Aorta (tissue), 5 donors: ENCODE data around the gene INPP5D. TPM values are rescaled to one million over a fixed set of nuclear protein-coding genes. Genes with fewer than 3 reads are reported as not detected.
"Not testable (repeated sequence)": the region's sequence is repeated elsewhere in the genome, so short reads cannot be mapped to it uniquely, and the experiment has no call there.

Source experiments
- ATAC-seq: fragments of 200-7000 bp; cut with Tn5 transposase; one replicate; pipeline ENCODE4 v1.9.1; 2022; ENCODE audit warnings: moderate library complexity; ENCODE audit not compliant: low FRiP score
- DNase-seq, 2 donors: peaks; one replicate each; pipeline ENCODE4 v3.0.0-alpha.2; 2020
- H3K27ac ChIP-seq, 2 donors: one replicate each; pipeline ENCODE4 v1.5.1; 2013; ENCODE audit warnings: low read length in 2 of 2, mild to moderate bottlenecking in 2 of 2, moderate library complexity in 2 of 2, control low read depth in 1 of 2, inconsistent platforms in 1 of 2, low read depth in 1 of 2
- H3K27me3 ChIP-seq, 2 donors: one replicate each; pipeline ENCODE4 v1.6.1; 2013; ENCODE audit warnings: control low read depth in 1 of 2, low read length in 1 of 2, mild to moderate bottlenecking in 1 of 2, moderate library complexity in 1 of 2; ENCODE audit not compliant: insufficient read depth in 2 of 2, control insufficient read depth in 1 of 2
- H3K36me3 ChIP-seq, 2 donors: one replicate each; pipeline ENCODE4 v1.6.1; 2013; ENCODE audit warnings: control low read depth in 1 of 2, low read length in 1 of 2, mild to moderate bottlenecking in 1 of 2; ENCODE audit not compliant: insufficient read depth in 2 of 2, control insufficient read depth in 1 of 2
- H3K4me1 ChIP-seq, 2 donors: one replicate each; pipeline ENCODE4 v1.6.1; 2013; ENCODE audit warnings: low read length in 2 of 2, control low read depth in 1 of 2, mild to moderate bottlenecking in 1 of 2, moderate library complexity in 1 of 2; ENCODE audit not compliant: insufficient read depth in 2 of 2, control insufficient read depth in 1 of 2
- H3K4me3 ChIP-seq, 2 donors: one replicate each; pipeline ENCODE4 v1.5.1; 2013; ENCODE audit warnings: low read length in 2 of 2, control low read depth in 1 of 2, mild to moderate bottlenecking in 1 of 2
- H3K9me3 ChIP-seq: one replicate; pipeline ENCODE4 v1.6.1; 2013; ENCODE audit warnings: mild to moderate bottlenecking, low read length; ENCODE audit not compliant: control insufficient read depth
- WGBS, 2 donors: extraction: QIAGEN DNeasy Blood & Tissue Kit; methylation state at CpG; one replicate each; pipeline ENCODE4 v1.1.7; 2013; 5-methylcytosine and 5-hydroxymethylcytosine counted together
- intact Hi-C, 2 donors: fragments of 100-400 bp; cut with DNase I; formaldehyde crosslinking; loops; one replicate each; pipeline versions ENCODE4 v1.14.2 to v1.15.0; 2022
- polyA plus RNA-seq, 2 donors: library from polyadenylated mRNA; stranded (reverse); fragments of 200-250 nt; gene quantifications; one replicate each; pipeline ENCODE4 v1.2.3, GENCODE V29; 2013
- total RNA-seq, 2 donors: library from RNA; stranded (reverse); fragmentation: NEBNext Ultra II Directional; extraction: Animal tissue kit (Norgen Biotek cat#: 25700); gene quantifications; one replicate each; pipeline ENCODE4 v1.2.1, GENCODE V29; 2021
- donor health status: healthy with polysubstance abuse.
- donor health status: Bipolar disorder and iron deficiency.
- donor health status: DM: no; HTN: no; CAD: no.
- donor health status: DM: no; HTN: no; CAD: no.
- donor health status: DM: yes; HTN: yes; CAD: no.

Gene INPP5D
- total and polyA plus RNA-seq, 4 donors: 0.95 to 51.2 (median 17.2) TPM

GRCh38 chr2:233099820-233100191 is 39.7 kb downstream of the INPP5D start:
- H3K27me3 ChIP-seq, H3K36me3 ChIP-seq, H3K4me1 ChIP-seq, H3K27ac ChIP-seq, H3K4me3 ChIP-seq, ATAC-seq, DNase-seq, H3K9me3 ChIP-seq: not testable (repeated sequence)
- intact Hi-C loops: loop anchor here in 1 of 2 donors (2.0 kb wide), 1 partner anchor 151 kb away; the partner anchor contains the start of gene ATG16L1
- WGBS, 2 donors: 93 to 97% methylated on average over 7 of the region's 7 CpGs

GRCh38 chr2:233100192-233100998 is 40.3 kb downstream of the INPP5D start:
- Histone ChIP-seq H3K36me3 (no peaks in the 10 kb centered on the region), H3K27ac (no peak overlapping the region), H3K4me3 (no peak overlapping the region), H3K9me3 (no peaks in the 10 kb centered on the region), H3K4me1 (no peaks in the 10 kb centered on the region), H3K27me3 (no peaks in the 10 kb centered on the region)
- 84 to 88% methylated on average over 17 of the region's 17 CpGs for WGBS, 2 donors
- DNase-seq (peak in 1 of 2 donors; percentile 51), ATAC-seq (peak; percentile 15)
- intact Hi-C loops: no loop called here

- WGBS, 2 donors: 63 to 67% methylated on average over 4 of the region's 4 CpGs
- no peak for ATAC-seq
- H3K9me3 ChIP-seq: no peaks in the 10 kb centered on the region
- H3K27me3 ChIP-seq: no peaks in the 10 kb centered on the region
- no peak overlapping the region for H3K27ac ChIP-seq
- peak in 1 of 2 donors; percentile 10 for DNase-seq
- no peaks in the 10 kb centered on the region for H3K4me1 ChIP-seq
- no peak overlapping the region for H3K4me3 ChIP-seq
- intact Hi-C loops: no loop called here
- H3K36me3 ChIP-seq: no peaks in the 10 kb centered on the region
Observed at GRCh38 chr2:233101141-233101540, 41.0 kb downstream of the INPP5D start.

GRCh38 chr2:233101816-233102215 is 41.7 kb downstream of the INPP5D start:
- 85 to 86% methylated on average over 8 of the region's 8 CpGs for WGBS, 2 donors
- DNase-seq (peak in 1 of 2 donors; percentile 39), ATAC-seq (no peak)
- Histone ChIP-seq H3K27ac (no peak overlapping the region), H3K4me1 (no peaks in the 10 kb centered on the region), H3K9me3 (no peaks in the 10 kb centered on the region), H3K27me3 (no peaks in the 10 kb centered on the region), H3K4me3 (no peak overlapping the region), H3K36me3 (no peaks in the 10 kb centered on the region)
- intact Hi-C loops: no loop called here

- H3K27me3 ChIP-seq: no peaks in the 10 kb centered on the region
- H3K9me3 ChIP-seq: no peaks in the 10 kb centered on the region
- ATAC-seq (no peak), DNase-seq (peak in 1 of 2 donors; percentile 72)
- H3K4me1 ChIP-seq: no peaks in the 10 kb centered on the region
- no peaks in the 10 kb centered on the region for H3K36me3 ChIP-seq
- H3K27ac ChIP-seq: no peak overlapping the region
- WGBS, 2 donors: 89 to 92% methylated on average over 17 of the region's 17 CpGs
- H3K4me3 ChIP-seq: no peak overlapping the region
- intact Hi-C loops: no loop called here
Observed at GRCh38 chr2:233105156-233105895, 45.2 kb downstream of the INPP5D start.

- 91 to 96% methylated on average over 4 of the region's 4 CpGs for WGBS, 2 donors
- H3K36me3 ChIP-seq: no peaks in the 10 kb centered on the region
- H3K4me1 ChIP-seq: no peaks in the 10 kb centered on the region
- no peak overlapping the region for H3K4me3 ChIP-seq
- ATAC-seq (no peak), DNase-seq (no peak)
- H3K27me3 ChIP-seq: no peaks in the 10 kb centered on the region
- H3K9me3 ChIP-seq: no peaks in the 10 kb centered on the region
- H3K27ac ChIP-seq: no peak overlapping the region
- intact Hi-C loops: no loop called here
Observed at GRCh38 chr2:233105930-233106329, 45.8 kb downstream of the INPP5D start.

GRCh38 chr2:233107011-233107410 is 46.9 kb downstream of the INPP5D start:
- ATAC-seq: no peak
- 97 to 100% methylated on average over 1 of the region's 1 CpG for WGBS, 2 donors
- Histone ChIP-seq H3K4me3 (no peak overlapping the region), H3K4me1 (no peaks in the 10 kb centered on the region), H3K27me3 (no peaks in the 10 kb centered on the region), H3K9me3 (no peaks in the 10 kb centered on the region), H3K36me3 (no peaks in the 10 kb centered on the region), H3K27ac (no peak overlapping the region)
- peak in 1 of 2 donors; percentile 45 for DNase-seq
- intact Hi-C loops: no loop called here

GRCh38 chr2:233107831-233108300 is 47.7 kb downstream of the INPP5D start:
- no peak overlapping the region for H3K27ac ChIP-seq
- H3K9me3 ChIP-seq: no peaks in the 10 kb centered on the region
- peak in 1 of 2 donors; percentile 55 for DNase-seq
- no peaks in the 10 kb centered on the region for H3K27me3 ChIP-seq
- H3K4me3 ChIP-seq: no peak overlapping the region
- ATAC-seq: peak; percentile 13
- intact Hi-C loops: no loop called here
- H3K36me3 ChIP-seq: no peaks in the 10 kb centered on the region
- no peaks in the 10 kb centered on the region for H3K4me1 ChIP-seq
- WGBS, 2 donors: 39 to 43% methylated on average over 12 of the region's 12 CpGs
